Fibroblast of the conjunctiva (primary cell): ENCODE results near the gene CRY2.

Experiments used
- DNase-seq: peaks from one replicate; pipeline ENCODE4 v3.0.0-alpha.2; 2010; ENCODE audit warnings: low read depth

Gene CRY2

GRCh38 chr11:45930951-45931570 lies 83.8 kb downstream of the CRY2 start:
- no peak for DNase-seq

GRCh38 chr11:45931739-45932138 lies 84.5 kb downstream of the CRY2 start:
- DNase-seq = no peak

- no peak for DNase-seq
These were observed 84.9 kb downstream of the CRY2 start for GRCh38 chr11:45932217-45932616.
